Measurements from ENCODE around the gene TXLNB.
"Not testable (repeated sequence)": the region's sequence is repeated elsewhere in the genome, so short reads cannot be mapped to it uniquely, and the experiment has no call there.

The TXLNB gene

GRCh38 chr6:139308936-139309603, 17.3 kb upstream of the TXLNB start:
- no peak for DNase-seq

GRCh38 chr6:139308286-139308916, 16.6 kb upstream of the TXLNB start:
- DNase-seq: no peak

- DNase-seq: no peak
These were observed 14.6 kb upstream of the TXLNB start for GRCh38 chr6:139306291-139306981.

- no peak for DNase-seq
These were observed 11.4 kb upstream of the TXLNB start for GRCh38 chr6:139303185-139303584.

- DNase-seq: no peak
These were observed 6.1 kb upstream of the TXLNB start for GRCh38 chr6:139297921-139298320.

GRCh38 chr6:139296927-139297326, 5.1 kb upstream of the TXLNB start:
- no peak for DNase-seq

GRCh38 chr6:139295901-139296300, 4.1 kb upstream of the TXLNB start:
- no peak for DNase-seq

GRCh38 chr6:139294090-139294489, 2.3 kb upstream of the TXLNB start:
- no peak for DNase-seq

GRCh38 chr6:139293230-139293629, 1.4 kb upstream of the TXLNB start:
- not testable (repeated sequence) for DNase-seq

GRCh38 chr6:139290787-139291311, 949 bp downstream of the TXLNB start:
- no peak for DNase-seq

- DNase-seq: no peak
These were observed 2.6 kb downstream of the TXLNB start for GRCh38 chr6:139289233-139289632.

GRCh38 chr6:139288496-139289040, 3.2 kb downstream of the TXLNB start:
- no peak for DNase-seq

- DNase-seq: no peak
These were observed 3.9 kb downstream of the TXLNB start for GRCh38 chr6:139287868-139288267.

GRCh38 chr6:139286438-139286837, 5.4 kb downstream of the TXLNB start:
- not testable (repeated sequence) for DNase-seq

GRCh38 chr6:139285590-139285989, 6.2 kb downstream of the TXLNB start:
- DNase-seq: no peak

- no peak for DNase-seq
These were observed 7.0 kb downstream of the TXLNB start for GRCh38 chr6:139284789-139285188.

- DNase-seq: no peak
These were observed 9.1 kb downstream of the TXLNB start for GRCh38 chr6:139282684-139283083.

GRCh38 chr6:139278190-139278589, 13.6 kb downstream of the TXLNB start:
- no peak for DNase-seq

- no peak for DNase-seq
These were observed 14.2 kb downstream of the TXLNB start for GRCh38 chr6:139277587-139277986.

GRCh38 chr6:139277161-139277560, 14.6 kb downstream of the TXLNB start:
- DNase-seq: no peak

- DNase-seq: no peak
These were observed 16.3 kb downstream of the TXLNB start for GRCh38 chr6:139275279-139276055.

GRCh38 chr6:139271056-139271455, 20.7 kb downstream of the TXLNB start:
- no peak for DNase-seq

GRCh38 chr6:139270249-139270648, 21.5 kb downstream of the TXLNB start:
- DNase-seq: no peak

All from activated naive CD4-positive, alpha-beta T cell treated with Interleukin-2 at 50 U/mL for 16 hours (primary cell).